IMR-90 (cell line): ENCODE results near the gene COL27A1. TPM values are rescaled to one million over a fixed set of nuclear protein-coding genes. Genes with fewer than 3 reads are reported as not detected.

Source experiments
- ATAC-seq: fragments of 200-7000 bp; cut with Tn5 transposase; 2 replicates; pipeline ENCODE4 v1.9.1; 2020; ENCODE audit warnings: low read depth, mild to moderate bottlenecking, moderate library complexity
- BruUV-seq: library from RNA; stranded (reverse); fragments of 400-500 nt; replicated peaks from 2 replicates; lab custom pipeline; 2021; lab: Mats Ljungman, UMichigan
- CTCF ChIA-PET: fragments of 300-600 bp; formaldehyde crosslinking; extraction: SDS; loops from one replicate; lab custom pipeline; 2021; ENCODE audit warnings: antibody characterized with exemption; lab: Yijun Ruan, JAX
- POLR2A ChIA-PET: fragments of 300-600 bp; sonication (Branson Sonifier 250); formaldehyde crosslinking; loops from one replicate; lab custom pipeline; 2022; ENCODE audit warnings: antibody characterized with exemption; ENCODE audit not compliant: unreplicated experiment; lab: Charles Lee
- DNase-seq: peaks from one replicate; pipeline ENCODE4 v3.0.0; 2013
- H2AFZ ChIP-seq: replicated peaks from 2 replicates; pipeline ENCODE3; 2013; ENCODE audit warnings: low read length, mild to moderate bottlenecking; ENCODE audit not compliant: poor library complexity
- H2AK5ac ChIP-seq: 2 replicates; pipeline ENCODE4 v1.6.1; 2013; ENCODE audit warnings: low read depth, low read length, inconsistent platforms
- H2AK9ac ChIP-seq: replicated peaks from 2 replicates; pipeline ENCODE3; 2013; ENCODE audit warnings: mild to moderate bottlenecking, low read depth, low read length, moderate library complexity; ENCODE audit not compliant: poor library complexity
- H2BK120ac ChIP-seq: 2 replicates; pipeline ENCODE4 v1.6.1; 2013; ENCODE audit warnings: low read depth, low read length, inconsistent platforms
- H2BK15ac ChIP-seq: 3 replicates; pipeline ENCODE4 v1.6.1; 2013; ENCODE audit warnings: low read depth, low read length, inconsistent platforms
- H2BK20ac ChIP-seq: 2 replicates; pipeline ENCODE4 v1.6.1; 2013; ENCODE audit warnings: low read depth, mild to moderate bottlenecking, inconsistent platforms, low read length, moderate library complexity
- H2BK5ac ChIP-seq: 2 replicates; pipeline ENCODE4 v1.6.1; 2013; ENCODE audit warnings: mild to moderate bottlenecking, low read depth, low read length, inconsistent platforms; ENCODE audit not compliant: poor library complexity, severe bottlenecking
- H3K14ac ChIP-seq: replicated peaks from 2 replicates; pipeline ENCODE4 v1.6.1; 2013; ENCODE audit warnings: low read depth, low read length, inconsistent platforms
- H3K18ac ChIP-seq: 2 replicates; pipeline ENCODE4 v1.6.1; 2013; ENCODE audit warnings: low read depth, low read length, control low read depth
- H3K23ac ChIP-seq: 2 replicates; pipeline ENCODE4 v1.6.1; 2013; ENCODE audit warnings: low read depth, low read length, inconsistent platforms
- H3K27ac ChIP-seq: 2 replicates; pipeline ENCODE4 v1.5.1; 2013; ENCODE audit warnings: mild to moderate bottlenecking, control low read depth, low read length; ENCODE audit not compliant: insufficient read depth
- H3K27me3 ChIP-seq: 2 replicates; pipeline ENCODE4 v1.6.1; 2013; ENCODE audit warnings: low read length; ENCODE audit not compliant: control insufficient read depth, insufficient read depth
- H3K36me3 ChIP-seq: 2 replicates; pipeline ENCODE4 v1.6.1; 2013; ENCODE audit warnings: low read length, mixed read lengths; ENCODE audit not compliant: control insufficient read depth, insufficient read depth
- H3K4ac ChIP-seq: 2 replicates; pipeline ENCODE4 v1.6.1; 2013; ENCODE audit warnings: low read depth, low read length, inconsistent platforms
- H3K4me1 ChIP-seq: 2 replicates; pipeline ENCODE4 v1.6.1; 2013; ENCODE audit warnings: low read length, mixed read lengths; ENCODE audit not compliant: control insufficient read depth, insufficient read depth
- H3K4me2 ChIP-seq: 2 replicates; pipeline ENCODE4 v1.6.1; 2013; ENCODE audit warnings: low read depth, mild to moderate bottlenecking, control low read depth, low read length, moderate library complexity
- H3K4me3 ChIP-seq: 2 replicates; pipeline ENCODE4 v1.5.1; 2013; ENCODE audit warnings: low read depth, mild to moderate bottlenecking, control low read depth, low read length, moderate library complexity; ENCODE audit not compliant: insufficient read depth
- H3K56ac ChIP-seq: 2 replicates; pipeline ENCODE4 v1.6.1; 2013; ENCODE audit warnings: low read length, inconsistent platforms; ENCODE audit not compliant: insufficient read depth; ENCODE audit errors: extremely low read depth
- H3K79me1 ChIP-seq, 2 experiments: 2 replicates each; pipeline ENCODE4 v1.6.1; 2013; ENCODE audit warnings: low read length in 2 of 2, inconsistent platforms in 1 of 2, low read depth in 1 of 2
- H3K9ac ChIP-seq: 2 replicates; pipeline ENCODE4 v1.6.1; 2013; ENCODE audit warnings: low read depth, low read length, control low read depth
- H3K9me1 ChIP-seq: 2 replicates; pipeline ENCODE4 v1.6.1; 2013; ENCODE audit warnings: low read length, inconsistent platforms; ENCODE audit not compliant: insufficient read depth
- H3K9me3 ChIP-seq: 2 replicates; pipeline ENCODE4 v1.6.1; 2013; ENCODE audit warnings: low read length; ENCODE audit not compliant: control insufficient read depth, insufficient read depth
- H4K20me1 ChIP-seq: 2 replicates; pipeline ENCODE4 v1.6.1; 2013; ENCODE audit warnings: low read length, inconsistent platforms; ENCODE audit not compliant: insufficient read depth
- H4K5ac ChIP-seq: 2 replicates; pipeline ENCODE4 v1.6.1; 2013; ENCODE audit warnings: mild to moderate bottlenecking, low read depth, low read length, control low read depth
- H4K8ac ChIP-seq, 2 experiments: 2 replicates each; pipeline ENCODE4 v1.6.1; 2013; ENCODE audit warnings: low read depth in 2 of 2, low read length in 2 of 2, control low read depth in 1 of 2, inconsistent platforms in 1 of 2
- H4K91ac ChIP-seq: 2 replicates; pipeline ENCODE4 v1.6.1; 2013; ENCODE audit warnings: low read depth, low read length, inconsistent platforms; ENCODE audit not compliant: insufficient read depth
- BHLHE40 ChIP-seq: fragments of 150-350 bp; IDR thresholded peaks from 2 replicates; pipeline ENCODE4 v1.6.1; 2016; ENCODE audit warnings: mild to moderate bottlenecking, low read depth, low read length
- MAFK ChIP-seq: IDR thresholded peaks from 2 replicates; pipeline ENCODE4 v1.6.1; 2012; ENCODE audit warnings: low read depth, low read length, improper control_type of control experiment
- MAZ ChIP-seq: IDR thresholded peaks from 2 replicates; pipeline ENCODE4 v1.6.1; 2012; ENCODE audit warnings: low read depth, mild to moderate bottlenecking, low read length, improper control_type of control experiment, moderate library complexity, borderline replicate concordance
- MXI1 ChIP-seq: IDR thresholded peaks from 2 replicates; pipeline ENCODE4 v1.6.1; 2012; ENCODE audit warnings: low read depth, mild to moderate bottlenecking, low read length, moderate library complexity, borderline replicate concordance
- NFE2L2 ChIP-seq: fragments of 150-350 bp; IDR thresholded peaks from 2 replicates; pipeline ENCODE4 v1.6.1; 2016; ENCODE audit warnings: low read depth, mild to moderate bottlenecking, low read length
- RAD21 ChIP-seq: IDR thresholded peaks from 2 replicates; pipeline ENCODE4 v1.6.1; 2012; ENCODE audit warnings: low read length, improper control_type of control experiment
- SMC3 ChIP-seq: fragments of 150-350 bp; IDR thresholded peaks from 2 replicates; pipeline ENCODE4 v1.6.1; 2016; ENCODE audit warnings: low read depth, mild to moderate bottlenecking, antibody characterized with exemption, low read length, moderate library complexity
- WGBS, 2 experiments: methylation state at CpG; one replicate each; pipeline versions ENCODE4 v1.1.5 to v1.1.7; 2013; ENCODE audit warnings: missing lambda C conversion rate in 2 of 2; ENCODE audit not compliant: insufficient read length in 1 of 2; ENCODE audit errors: extremely low coverage in 2 of 2; 5-methylcytosine and 5-hydroxymethylcytosine counted together
- dilution Hi-C: fragments of 300-500 bp; cut with HindIII; formaldehyde crosslinking; loops from one replicate; pipeline ENCODE4 v1.14.3; 2018; ENCODE audit warnings: low sequenced_read_pairs; ENCODE audit not compliant: unreplicated experiment
- in situ Hi-C: fragments of 300-500 bp; cut with MboI; formaldehyde crosslinking; loops from 3 replicates; pipeline ENCODE4 v1.14.3; 2019; ENCODE audit warnings: low sequenced_read_pairs, inconsistent platforms, mixed read lengths
- intact Hi-C: fragments of 100-400 bp; cut with micrococcal nuclease; formaldehyde crosslinking; loops from 2 replicates; pipeline ENCODE4 v1.10.0; 2022
- polyA plus RNA-seq, 3 experiments: library from polyadenylated mRNA; depleted of rRNA; stranded (reverse); fragments of >200 nt; gene quantifications; 2 replicates each; pipeline ENCODE4 v1.2.3, GENCODE V29; 2012; ENCODE audit warnings: low replicate concordance in 1 of 3
- total RNA-seq: library from RNA; depleted of rRNA; stranded (reverse); fragments of >200 nt; gene quantifications from 2 replicates; pipeline ENCODE4 v1.2.3, GENCODE V29; 2012
- TF ChIP-seq, protein P1 (sequence below): fragments of 150-350 bp; IDR thresholded peaks from 2 replicates; pipeline ENCODE4 v1.6.1; 2016; ENCODE audit warnings: low read depth, mild to moderate bottlenecking, low read length, moderate library complexity, borderline replicate concordance
- TF ChIP-seq, protein P2 (sequence below): fragments of 150-350 bp; IDR thresholded peaks from 2 replicates; pipeline ENCODE4 v1.6.1; 2017; ENCODE audit warnings: mild to moderate bottlenecking, antibody characterized with exemption, low read length, low read depth

Gene COL27A1
- total and polyA plus RNA-seq, 2 of the 4 experiments (the other 2 are of a cell fraction): 3.2 to 18.3 TPM

DNA sequence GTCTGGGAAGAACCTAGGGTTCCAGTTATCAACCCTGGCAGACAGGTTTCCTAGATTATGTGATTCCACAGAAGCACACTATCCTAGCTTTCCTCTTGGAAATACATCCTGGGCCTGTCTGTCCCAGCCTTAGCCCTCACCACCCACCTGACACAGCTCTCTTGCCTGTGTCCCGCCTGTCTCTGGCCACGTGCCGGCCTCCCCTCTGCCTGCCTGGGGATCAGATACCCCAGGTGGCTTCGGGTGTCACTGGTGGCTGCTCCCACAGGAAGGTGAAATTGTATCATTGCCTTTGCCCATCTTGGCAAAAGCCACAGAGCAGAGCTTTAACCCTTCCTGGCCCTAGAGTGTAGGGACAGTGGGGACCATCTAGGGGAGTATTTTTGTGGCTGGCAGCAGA, 6.2 kb downstream of the COL27A1 start (continued):
- TF ChIP-seq, protein P1, sequence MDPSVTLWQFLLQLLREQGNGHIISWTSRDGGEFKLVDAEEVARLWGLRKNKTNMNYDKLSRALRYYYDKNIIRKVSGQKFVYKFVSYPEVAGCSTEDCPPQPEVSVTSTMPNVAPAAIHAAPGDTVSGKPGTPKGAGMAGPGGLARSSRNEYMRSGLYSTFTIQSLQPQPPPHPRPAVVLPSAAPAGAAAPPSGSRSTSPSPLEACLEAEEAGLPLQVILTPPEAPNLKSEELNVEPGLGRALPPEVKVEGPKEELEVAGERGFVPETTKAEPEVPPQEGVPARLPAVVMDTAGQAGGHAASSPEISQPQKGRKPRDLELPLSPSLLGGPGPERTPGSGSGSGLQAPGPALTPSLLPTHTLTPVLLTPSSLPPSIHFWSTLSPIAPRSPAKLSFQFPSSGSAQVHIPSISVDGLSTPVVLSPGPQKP: no peak

DNA sequence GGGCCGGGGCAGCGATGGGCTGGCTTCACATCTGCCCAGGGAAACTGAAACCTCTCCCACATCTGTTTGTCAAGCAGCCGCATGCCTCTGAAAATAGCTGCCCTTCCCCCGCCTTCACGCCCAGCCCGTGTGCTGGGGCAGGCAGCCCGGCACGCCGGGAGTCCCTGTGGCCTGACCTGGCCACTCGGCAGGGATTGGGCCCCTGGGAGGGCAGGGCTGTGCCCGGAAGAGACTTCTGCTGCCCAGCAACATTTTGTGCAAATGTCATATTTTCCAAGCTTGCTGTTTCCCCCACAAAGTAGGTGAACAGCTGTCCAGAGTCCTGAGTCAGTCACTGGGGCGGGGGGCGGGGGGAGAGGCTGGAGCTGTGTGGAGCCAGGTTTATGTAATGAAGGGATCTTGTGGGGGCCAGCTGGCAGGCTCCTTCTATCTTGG, 8.2 kb downstream of the COL27A1 start:
- Histone ChIP-seq H4K91ac (no peak overlapping the region), H3K56ac (no peak overlapping the region), H3K79me1 (peaks cover 23 to 87% of the 10 kb centered on the region in 2 experiments), H2AK5ac (no peak overlapping the region), H2AFZ (peak overlapping the region; percentile 84), H3K18ac (no peak overlapping the region), H3K4ac (peak overlapping the region; percentile 25), H3K4me3 (no peak overlapping the region), H3K9me1 (peaks cover 12% of the 10 kb centered on the region), H3K27me3 (no peaks in the 10 kb centered on the region), H2BK120ac (peak overlapping the region; percentile 57; the same call in 1 of the 2 replicates), H4K20me1 (peaks cover 32% of the 10 kb centered on the region), H3K9me3 (no peaks in the 10 kb centered on the region), H3K4me2 (peak overlapping the region; percentile 69), H2BK5ac (no peak overlapping the region), H4K8ac (peak overlapping the region in 1 of 2 experiments; percentile 54; a peak in 1 of 4 replicates), H3K27ac (peak overlapping the region; percentile 3; the same call in 1 of the 2 replicates), H3K4me1 (peaks cover 20% of the 10 kb centered on the region), H2BK15ac (peak overlapping the region; percentile 84; the same call in 1 of the 3 replicates), H4K5ac (no peak overlapping the region), H3K9ac (no peak overlapping the region), H3K36me3 (peaks cover 8% of the 10 kb centered on the region; the same call in 1 of the 2 replicates), H2BK20ac (no peak overlapping the region), H3K14ac (peak overlapping the region; percentile 74; the same call in 1 of the 2 replicates), H2AK9ac (peak overlapping the region; percentile 88), H3K23ac (no peak overlapping the region)
- CTCF ChIA-PET: interaction anchor here (0.7 to 1.1 kb wide), 3 partner anchors 55 to 128 kb away, joined by 3 to 4 read pairs (median 3); no protein-coding TSS in a partner anchor
- TF ChIP-seq SMC3 (no peak), RAD21 (no peak), MAZ (peak; percentile 36; the same call in 1 of the 2 replicates), MAFK (no peak), MXI1 (peak; percentile 77; the same call in 1 of the 2 replicates), BHLHE40 (peak; percentile 65), NFE2L2 (no peak)
- TF ChIP-seq, protein P2, sequence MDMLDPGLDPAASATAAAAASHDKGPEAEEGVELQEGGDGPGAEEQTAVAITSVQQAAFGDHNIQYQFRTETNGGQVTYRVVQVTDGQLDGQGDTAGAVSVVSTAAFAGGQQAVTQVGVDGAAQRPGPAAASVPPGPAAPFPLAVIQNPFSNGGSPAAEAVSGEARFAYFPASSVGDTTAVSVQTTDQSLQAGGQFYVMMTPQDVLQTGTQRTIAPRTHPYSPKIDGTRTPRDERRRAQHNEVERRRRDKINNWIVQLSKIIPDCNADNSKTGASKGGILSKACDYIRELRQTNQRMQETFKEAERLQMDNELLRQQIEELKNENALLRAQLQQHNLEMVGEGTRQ: no peak
- TF ChIP-seq, protein P1: no peak
- peak; percentile 93 for ATAC-seq
- WGBS, 2 experiments: 0% methylated on average over 2 of the region's 13 CpGs; no CpG with 5 or more reads in 1 of the 2 experiments
- intact Hi-C loops: loop anchor here (1.0 kb wide), 1 partner anchor 12 kb away; no protein-coding TSS in a partner anchor
- peak; percentile 60 for DNase-seq
- no TSS peak for BruUV-seq
- POLR2A ChIA-PET: no interaction called here
- in situ Hi-C loops: loop anchor here (5.0 kb wide), 1 partner anchor 124 kb away; no protein-coding TSS in a partner anchor
- dilution Hi-C loops: no loop called here
